Spleen (tissue), 7 donors: ENCODE measurements around the gene SLC25A47.

ENCODE experiments used
- CTCF ChIP-seq, 11 experiments: fragments of 200-600 bp in 7 of 11; fragments of 450-650 bp in 4 of 11; sonication (generic) in 4 of 11; IDR thresholded peaks in 8 of 11; conservative IDR thresholded peaks in 3 of 11; 1 replicate in 7 of 11; 2 replicates in 4 of 11; pipeline versions ENCODE4 v1.4.0 to v1.8.0; 2016 to 2021; ENCODE audit warnings: antibody characterized with exemption in 11 of 11, inconsistent platforms in 4 of 11, mild to moderate bottlenecking in 1 of 11
- POLR2AphosphoS5 ChIP-seq, 3 donors: sonication (generic); formaldehyde crosslinking; IDR thresholded peaks; one replicate each; pipeline ENCODE4 v1.5.1; 2017; ENCODE audit warnings: antibody characterized with exemption in 3 of 3
- donor health status: DM: no; HTN: no; CAD: no; lungs with moderate emphysema.
- donor health status: DM: no; HTN: no; CAD: no.
- donor health status: DM: no; HTN: no; CAD: no.

GRCh38 chr14:100323121-100323941, at the start of gene SLC25A47:
- TF ChIP-seq CTCF (IDR thresholded peaks at IDR 0.05 in 8 of 11, conservative IDR thresholded peaks at IDR 0.05 in 3 of 11) (no peak), POLR2AphosphoS5 (IDR thresholded peaks at IDR 0.05) (no peak)
